NCI-H1694 (cell line): ENCODE results near the gene C3orf49.

Source experiments
- DNase-seq: peaks from one replicate; lab custom pipeline; 2025; lab: John Stamatoyannopoulos, UW

Gene C3orf49

DNA sequence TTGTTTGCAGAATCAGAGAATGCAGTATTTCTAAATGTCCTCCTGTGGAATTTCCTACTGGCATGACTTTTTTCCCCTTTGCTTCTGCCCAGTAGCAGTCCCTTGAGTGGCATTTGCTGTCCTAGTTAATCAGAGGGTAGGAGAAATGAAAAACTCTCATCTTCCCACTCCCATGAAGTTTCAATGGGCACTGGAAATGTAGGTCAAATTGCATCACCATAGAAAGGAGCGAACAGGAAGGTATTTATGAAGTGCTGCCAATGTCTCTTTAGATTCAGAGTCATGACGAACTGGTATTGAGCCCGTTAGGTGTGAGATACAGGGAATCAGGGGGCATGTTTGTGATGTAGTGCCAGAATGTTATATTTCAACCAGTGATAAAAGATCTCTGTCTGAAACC, 67.8 kb downstream of the C3orf49 start:
- DNase-seq: no peak

DNA sequence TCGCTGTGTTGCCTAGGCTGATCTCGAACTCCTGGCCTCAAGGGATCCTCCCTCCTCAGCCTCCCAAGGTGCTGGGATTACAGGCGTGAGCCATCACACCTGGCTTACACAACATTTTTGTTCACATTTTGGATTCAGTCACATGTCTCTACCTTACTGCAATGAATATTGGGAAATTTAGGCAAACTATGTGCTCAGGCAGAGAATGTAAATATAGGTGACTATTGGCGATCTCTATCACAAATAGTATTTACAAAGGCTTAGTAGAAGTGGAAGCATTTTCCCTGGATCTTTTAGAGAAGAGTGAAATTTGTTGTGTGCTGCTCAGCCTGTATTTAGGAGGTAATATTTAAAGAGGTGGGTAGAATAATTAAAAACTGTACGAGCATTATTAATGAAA, 72.4 kb downstream of the C3orf49 start:
- no peak for DNase-seq

DNA sequence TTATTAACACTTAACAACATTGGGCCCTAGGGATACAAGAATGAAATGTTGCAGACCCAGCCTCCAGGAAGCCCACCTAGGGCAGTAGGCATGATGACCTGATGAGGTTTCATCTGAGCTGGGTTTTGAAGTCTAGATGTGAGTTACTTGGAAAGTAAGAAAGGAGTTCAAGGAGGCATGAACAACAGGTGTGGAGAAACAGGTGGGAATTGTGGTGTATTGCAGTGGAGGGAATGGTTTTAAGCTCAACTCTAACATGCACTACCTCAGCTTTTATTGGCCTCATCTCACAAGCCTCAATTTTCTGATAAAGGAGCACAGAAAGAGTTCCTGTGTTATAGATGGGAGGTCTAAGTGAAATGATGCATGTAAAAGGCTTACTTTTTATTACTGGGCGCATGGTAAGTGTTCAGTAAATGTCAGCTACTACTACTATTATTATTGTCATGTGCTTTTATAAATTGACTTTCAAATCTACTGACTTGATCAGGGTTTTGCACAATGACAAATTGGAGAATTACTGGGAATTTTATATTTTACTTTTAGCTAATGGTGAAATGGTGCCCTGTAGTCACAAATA, 73.8 kb downstream of the C3orf49 start:
- no peak for DNase-seq

DNA sequence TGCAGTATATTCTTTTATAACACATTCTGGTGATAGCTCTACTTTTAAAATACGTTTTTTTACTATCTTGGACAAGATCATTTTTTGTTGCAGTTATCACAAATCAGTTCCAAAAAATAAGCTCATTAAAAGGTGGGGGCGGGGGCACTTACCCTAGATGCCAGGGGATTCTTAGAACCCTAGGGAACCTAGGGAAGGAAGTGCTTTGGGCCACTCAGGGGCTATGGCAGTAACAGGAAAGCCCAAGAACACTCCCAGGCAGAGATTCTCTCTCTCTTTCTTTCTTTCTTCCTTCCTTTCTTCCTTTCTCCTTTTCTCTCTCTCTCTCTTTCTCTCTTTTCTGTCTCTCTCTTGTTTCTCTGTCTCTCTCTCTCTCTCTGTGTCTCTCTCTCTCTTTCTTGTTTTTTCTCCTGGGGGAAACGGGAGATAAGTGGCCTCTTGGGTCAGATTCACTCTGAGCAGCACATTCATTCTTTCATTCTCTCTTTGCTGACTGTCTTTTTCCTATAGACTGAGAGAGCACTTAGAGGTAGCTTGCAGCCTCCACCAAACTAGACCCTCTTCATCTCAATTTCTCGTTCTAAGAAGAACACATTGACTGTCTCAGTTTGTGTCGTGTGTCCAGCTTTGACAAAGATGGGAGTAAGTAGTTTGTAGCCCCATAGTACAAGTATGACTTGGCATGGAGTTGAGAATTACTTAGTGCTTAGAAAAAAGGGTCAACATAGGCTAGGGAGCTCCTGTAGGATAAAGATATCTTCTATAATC, 76.5 kb downstream of the C3orf49 start:
- no peak for DNase-seq

DNA sequence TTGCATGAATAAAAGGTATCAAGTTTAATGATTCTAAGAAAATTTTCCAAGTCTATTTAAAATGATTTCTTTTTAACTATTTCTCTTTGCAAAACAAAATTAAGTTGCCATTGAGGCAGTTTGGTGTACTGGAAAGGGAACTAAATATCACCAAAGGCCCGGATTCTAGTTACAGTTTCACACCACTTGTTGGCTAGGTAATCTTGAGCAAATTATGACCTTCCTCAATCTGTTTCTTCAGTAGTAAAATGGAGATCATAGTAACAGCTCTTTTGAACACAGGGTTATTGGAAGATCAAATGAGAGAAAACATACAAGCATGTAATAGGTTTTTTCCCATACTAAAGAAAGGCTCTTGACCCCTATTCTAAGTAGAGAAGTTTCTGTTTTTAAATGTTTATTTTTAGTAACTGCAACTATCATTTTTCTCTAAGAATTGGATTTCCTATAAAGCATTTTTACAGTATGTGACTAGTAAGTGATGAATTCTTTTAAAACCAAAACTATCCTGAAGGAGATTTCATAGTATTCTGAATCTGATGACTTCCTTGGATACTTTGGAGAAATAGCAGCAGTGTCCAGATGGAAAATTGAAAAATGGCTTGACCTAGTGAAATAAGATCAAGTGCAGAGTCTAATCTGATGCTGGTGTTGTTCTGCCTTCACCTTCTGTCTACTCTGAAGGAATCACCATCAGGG, 77.4 kb downstream of the C3orf49 start:
- DNase-seq: no peak
